Measurements from ENCODE around the gene DLK2.
"Not testable (repeated sequence)": the region's sequence is repeated elsewhere in the genome, so short reads cannot be mapped to it uniquely, and the experiment has no call there.

DLK2 gene

GRCh38 chr6:43455531-43456428, at the start of gene DLK2:
TSS of gene DLK2 (minus strand) at chr6:43455548. CDS start at chr6:43454825, 723 bp downstream.
- peaks cover 3 to 12% of the 10 kb centered on the region in 2 donors for H3K27me3 ChIP-seq (ENCODE audit: control insufficient read depth in 2 of 2, insufficient read depth in 2 of 2, low read length in 2 of 2)
- H3K27ac ChIP-seq (ENCODE audit: low read depth in 2 of 2, low read length in 2 of 2), result no peak within 1 kb of the TSS
- H3K9ac ChIP-seq (ENCODE audit: low read depth in 1 of 2, low read length in 2 of 2), result peak within 1 kb of the TSS in 1 of 2 donors; percentile 48
- peaks cover 9 to 14% of the 10 kb centered on the region in 2 donors for H3K36me3 ChIP-seq (ENCODE audit: control insufficient read depth in 2 of 2, insufficient read depth in 2 of 2, low read length in 2 of 2)
- H3K4me3 ChIP-seq (ENCODE audit: low read length in 2 of 2), result peak within 1 kb of the TSS; percentile 62 to 65
- H3K9me3 ChIP-seq (ENCODE audit: control insufficient read depth in 2 of 2, low read length in 2 of 2), result no peaks in the 10 kb centered on the region
- H3K4me1 ChIP-seq (ENCODE audit: control insufficient read depth in 2 of 2, insufficient read depth in 2 of 2, low read length in 2 of 2), result peaks cover 0 to 4% of the 10 kb centered on the region in 2 donors

GRCh38 chr6:43503443-43503842, 48.1 kb upstream of the DLK2 start:
- H3K36me3 ChIP-seq (ENCODE audit: control insufficient read depth in 2 of 2, insufficient read depth in 2 of 2, low read length in 2 of 2), result peaks cover 52 to 61% of the 10 kb centered on the region in 2 donors
- no peaks in the 10 kb centered on the region for H3K9me3 ChIP-seq (ENCODE audit: control insufficient read depth in 2 of 2, low read length in 2 of 2)
- peaks cover under 1 to 3% of the 10 kb centered on the region in 2 donors for H3K4me1 ChIP-seq (ENCODE audit: control insufficient read depth in 2 of 2, insufficient read depth in 2 of 2, low read length in 2 of 2)
- peaks cover 4 to 8% of the 10 kb centered on the region in 2 donors for H3K27me3 ChIP-seq (ENCODE audit: control insufficient read depth in 2 of 2, insufficient read depth in 2 of 2, low read length in 2 of 2)
- no peak overlapping the region for H3K4me3 ChIP-seq (ENCODE audit: low read length in 2 of 2)
- no peak overlapping the region for H3K9ac ChIP-seq (ENCODE audit: low read depth in 1 of 2, low read length in 2 of 2)
- no peak overlapping the region for H3K27ac ChIP-seq (ENCODE audit: low read depth in 2 of 2, low read length in 2 of 2)

- H3K27me3 ChIP-seq (ENCODE audit: control insufficient read depth in 2 of 2, insufficient read depth in 2 of 2, low read length in 2 of 2), result peaks cover 0 to 3% of the 10 kb centered on the region in 2 donors
- H3K9ac ChIP-seq (ENCODE audit: low read depth in 1 of 2, low read length in 2 of 2), result no peak overlapping the region
- H3K4me3 ChIP-seq (ENCODE audit: low read length in 2 of 2), result no peak overlapping the region
- no peak overlapping the region for H3K27ac ChIP-seq (ENCODE audit: low read depth in 2 of 2, low read length in 2 of 2)
- H3K36me3 ChIP-seq (ENCODE audit: control insufficient read depth in 2 of 2, insufficient read depth in 2 of 2, low read length in 2 of 2), result peaks cover 52 to 62% of the 10 kb centered on the region in 2 donors
- H3K4me1 ChIP-seq (ENCODE audit: control insufficient read depth in 2 of 2, insufficient read depth in 2 of 2, low read length in 2 of 2), result peaks cover 0 to 3% of the 10 kb centered on the region in 2 donors
- no peaks in the 10 kb centered on the region for H3K9me3 ChIP-seq (ENCODE audit: control insufficient read depth in 2 of 2, low read length in 2 of 2)
Measured at GRCh38 chr6:43502666-43503065, 47.3 kb upstream of the DLK2 start.

- H3K9ac ChIP-seq (ENCODE audit: low read depth in 1 of 2, low read length in 2 of 2), result no peak overlapping the region
- H3K9me3 ChIP-seq (ENCODE audit: control insufficient read depth in 2 of 2, low read length in 2 of 2), result no peaks in the 10 kb centered on the region
- no peak overlapping the region for H3K4me3 ChIP-seq (ENCODE audit: low read length in 2 of 2)
- H3K27me3 ChIP-seq (ENCODE audit: control insufficient read depth in 2 of 2, insufficient read depth in 2 of 2, low read length in 2 of 2), result no peaks in the 10 kb centered on the region
- H3K4me1 ChIP-seq (ENCODE audit: control insufficient read depth in 2 of 2, insufficient read depth in 2 of 2, low read length in 2 of 2), result no peaks in the 10 kb centered on the region
- H3K36me3 ChIP-seq (ENCODE audit: control insufficient read depth in 2 of 2, insufficient read depth in 2 of 2, low read length in 2 of 2), result peaks cover 52 to 61% of the 10 kb centered on the region in 2 donors
- no peak overlapping the region for H3K27ac ChIP-seq (ENCODE audit: low read depth in 2 of 2, low read length in 2 of 2)
Measured at GRCh38 chr6:43500921-43501320, 45.6 kb upstream of the DLK2 start.

- H3K4me1 ChIP-seq (ENCODE audit: control insufficient read depth in 2 of 2, insufficient read depth in 2 of 2, low read length in 2 of 2), result peaks cover 0 to 3% of the 10 kb centered on the region in 2 donors
- H3K27me3 ChIP-seq (ENCODE audit: control insufficient read depth in 2 of 2, insufficient read depth in 2 of 2, low read length in 2 of 2), result no peaks in the 10 kb centered on the region
- no peak overlapping the region for H3K27ac ChIP-seq (ENCODE audit: low read depth in 2 of 2, low read length in 2 of 2)
- H3K9me3 ChIP-seq (ENCODE audit: control insufficient read depth in 2 of 2, low read length in 2 of 2), result no peaks in the 10 kb centered on the region
- peaks cover 42 to 51% of the 10 kb centered on the region in 2 donors for H3K36me3 ChIP-seq (ENCODE audit: control insufficient read depth in 2 of 2, insufficient read depth in 2 of 2, low read length in 2 of 2)
- no peak overlapping the region for H3K9ac ChIP-seq (ENCODE audit: low read depth in 1 of 2, low read length in 2 of 2)
- no peak overlapping the region for H3K4me3 ChIP-seq (ENCODE audit: low read length in 2 of 2)
Measured at GRCh38 chr6:43499028-43499815, 43.9 kb upstream of the DLK2 start.

GRCh38 chr6:43498291-43498690, 42.9 kb upstream of the DLK2 start:
- H3K36me3 ChIP-seq (ENCODE audit: control insufficient read depth in 2 of 2, insufficient read depth in 2 of 2, low read length in 2 of 2), result peaks cover 36 to 48% of the 10 kb centered on the region in 2 donors
- not testable (repeated sequence) for H3K4me1 ChIP-seq (ENCODE audit: control insufficient read depth in 2 of 2, insufficient read depth in 2 of 2, low read length in 2 of 2); H3K27ac ChIP-seq (ENCODE audit: low read depth in 2 of 2, low read length in 2 of 2); H3K9me3 ChIP-seq (ENCODE audit: control insufficient read depth in 2 of 2, low read length in 2 of 2); H3K4me3 ChIP-seq (ENCODE audit: low read length in 2 of 2); H3K27me3 ChIP-seq (ENCODE audit: control insufficient read depth in 2 of 2, insufficient read depth in 2 of 2, low read length in 2 of 2); H3K9ac ChIP-seq (ENCODE audit: low read depth in 1 of 2, low read length in 2 of 2)

GRCh38 chr6:43497689-43498088, 42.3 kb upstream of the DLK2 start:
- Histone ChIP-seq H3K36me3 (ENCODE audit: control insufficient read depth in 2 of 2, insufficient read depth in 2 of 2, low read length in 2 of 2) (peaks cover 34 to 42% of the 10 kb centered on the region in 2 donors), H3K4me3 (ENCODE audit: low read length in 2 of 2) (no peak overlapping the region), H3K27ac (ENCODE audit: low read depth in 2 of 2, low read length in 2 of 2) (no peak overlapping the region), H3K9ac (ENCODE audit: low read depth in 1 of 2, low read length in 2 of 2) (no peak overlapping the region), H3K4me1 (ENCODE audit: control insufficient read depth in 2 of 2, insufficient read depth in 2 of 2, low read length in 2 of 2) (peaks cover 0 to 3% of the 10 kb centered on the region in 2 donors), H3K9me3 (ENCODE audit: control insufficient read depth in 2 of 2, low read length in 2 of 2) (no peaks in the 10 kb centered on the region), H3K27me3 (ENCODE audit: control insufficient read depth in 2 of 2, insufficient read depth in 2 of 2, low read length in 2 of 2) (no peaks in the 10 kb centered on the region)

GRCh38 chr6:43497129-43497396, 41.7 kb upstream of the DLK2 start:
- peaks cover 29 to 36% of the 10 kb centered on the region in 2 donors for H3K36me3 ChIP-seq (ENCODE audit: control insufficient read depth in 2 of 2, insufficient read depth in 2 of 2, low read length in 2 of 2)

GRCh38 chr6:43496370-43497128, 41.2 kb upstream of the DLK2 start:
- H3K9ac ChIP-seq (ENCODE audit: low read depth in 1 of 2, low read length in 2 of 2), result no peak overlapping the region
- no peaks in the 10 kb centered on the region for H3K27me3 ChIP-seq (ENCODE audit: control insufficient read depth in 2 of 2, insufficient read depth in 2 of 2, low read length in 2 of 2)
- H3K4me1 ChIP-seq (ENCODE audit: control insufficient read depth in 2 of 2, insufficient read depth in 2 of 2, low read length in 2 of 2), result peaks cover 0 to 11% of the 10 kb centered on the region in 2 donors
- peaks cover 28 to 33% of the 10 kb centered on the region in 2 donors for H3K36me3 ChIP-seq (ENCODE audit: control insufficient read depth in 2 of 2, insufficient read depth in 2 of 2, low read length in 2 of 2)
- H3K9me3 ChIP-seq (ENCODE audit: control insufficient read depth in 2 of 2, low read length in 2 of 2), result no peaks in the 10 kb centered on the region
- H3K27ac ChIP-seq (ENCODE audit: low read depth in 2 of 2, low read length in 2 of 2), result no peak overlapping the region
- H3K4me3 ChIP-seq (ENCODE audit: low read length in 2 of 2), result no peak overlapping the region

More at GRCh38 chr6:43497129-43497396, 41.7 kb upstream of the DLK2 start:
- Histone ChIP-seq H3K4me3 (ENCODE audit: low read length in 2 of 2) (no peak overlapping the region), H3K4me1 (ENCODE audit: control insufficient read depth in 2 of 2, insufficient read depth in 2 of 2, low read length in 2 of 2) (peaks cover 0 to 8% of the 10 kb centered on the region in 2 donors), H3K27me3 (ENCODE audit: control insufficient read depth in 2 of 2, insufficient read depth in 2 of 2, low read length in 2 of 2) (no peaks in the 10 kb centered on the region), H3K9ac (ENCODE audit: low read depth in 1 of 2, low read length in 2 of 2) (no peak overlapping the region), H3K9me3 (ENCODE audit: control insufficient read depth in 2 of 2, low read length in 2 of 2) (no peaks in the 10 kb centered on the region), H3K27ac (ENCODE audit: low read depth in 2 of 2, low read length in 2 of 2) (no peak overlapping the region)
